Smooth muscle cell (in vitro differentiated cells): ENCODE results near the gene SULT1B1. TPM values are rescaled to one million over a fixed set of nuclear protein-coding genes. Genes with fewer than 3 reads are reported as not detected.

Source experiments
- DNase-seq: peaks from one replicate; lab custom pipeline; 2025; ENCODE audit not compliant: unreplicated experiment; lab: John Stamatoyannopoulos, UW
- H2AFZ ChIP-seq: fragments of 200-600 bp; sonication (generic); 2 replicates; pipeline ENCODE4 v1.6.0; 2016; ENCODE audit warnings: antibody characterized with exemption, low read depth, mild to moderate bottlenecking
- H3F3A ChIP-seq: fragments of 200-600 bp; sonication (generic); 2 replicates; pipeline ENCODE4 v1.6.0; 2017; ENCODE audit warnings: antibody characterized with exemption, low read depth
- H3K27ac ChIP-seq: fragments of 200-600 bp; sonication (generic); 2 replicates; pipeline ENCODE4 v1.5.1; 2016; ENCODE audit warnings: low read depth, mild to moderate bottlenecking
- H3K27me3 ChIP-seq: fragments of 200-600 bp; sonication (generic); 2 replicates; pipeline ENCODE4 v1.6.1; 2016; ENCODE audit warnings: low read depth, mild to moderate bottlenecking
- H3K36me3 ChIP-seq: fragments of 200-600 bp; sonication (generic); 2 replicates; pipeline ENCODE4 v1.5.1; 2016; ENCODE audit warnings: low read depth
- H3K4me1 ChIP-seq: fragments of 200-600 bp; sonication (generic); 2 replicates; pipeline ENCODE4 v1.5.1; 2016; ENCODE audit warnings: low read depth
- H3K4me2 ChIP-seq: fragments of 200-600 bp; sonication (generic); 2 replicates; pipeline ENCODE4 v1.6.0; 2016; ENCODE audit warnings: mild to moderate bottlenecking
- H3K4me3 ChIP-seq: fragments of 200-600 bp; sonication (generic); 2 replicates; pipeline ENCODE4 v1.5.1; 2016; ENCODE audit warnings: mild to moderate bottlenecking
- H3K79me2 ChIP-seq: fragments of 200-600 bp; sonication (generic); 2 replicates; pipeline ENCODE4 v1.6.0; 2016; ENCODE audit warnings: low read depth, mild to moderate bottlenecking
- H3K9ac ChIP-seq: fragments of 200-600 bp; sonication (generic); 2 replicates; pipeline ENCODE4 v1.6.0; 2016; ENCODE audit warnings: low read depth
- H3K9me3 ChIP-seq: fragments of 200-600 bp; sonication (generic); replicated peaks from 2 replicates; pipeline ENCODE4 v1.5.1; 2016; ENCODE audit warnings: low read depth
- H4K20me1 ChIP-seq: fragments of 200-600 bp; sonication (generic); 2 replicates; pipeline ENCODE4 v1.6.0; 2016; ENCODE audit warnings: low read depth
- WGBS: methylation state at CpG from one replicate; pipeline ENCODE4 v1.1.7; 2016; ENCODE audit warnings: low lambda C conversion rate; 5-methylcytosine and 5-hydroxymethylcytosine counted together
- polyA plus RNA-seq: library from polyadenylated mRNA; unstranded; fragments of >200 nt; fragmentation: Nextera tagmentation; extraction: Ambion mirVana; gene quantifications from 2 replicates; pipeline ENCODE4 v1.2.1, GENCODE V29; 2016
- total RNA-seq: library from RNA; depleted of rRNA; stranded (reverse); fragments of >200 nt; gene quantifications from 2 replicates; pipeline ENCODE4 v1.2.3, GENCODE V29; 2014
- TF ChIP-seq, protein P1 (sequence below): fragments of 200-600 bp; sonication (generic); IDR thresholded peaks from 2 replicates; pipeline ENCODE4 v1.5.1; 2017; ENCODE audit warnings: borderline replicate concordance, mild to moderate bottlenecking, antibody characterized with exemption; ENCODE audit not compliant: insufficient read depth, poor library complexity, severe bottlenecking

Gene SULT1B1
- total and polyA plus RNA-seq, 2 experiments from 2014 or later: not detected

DNA sequence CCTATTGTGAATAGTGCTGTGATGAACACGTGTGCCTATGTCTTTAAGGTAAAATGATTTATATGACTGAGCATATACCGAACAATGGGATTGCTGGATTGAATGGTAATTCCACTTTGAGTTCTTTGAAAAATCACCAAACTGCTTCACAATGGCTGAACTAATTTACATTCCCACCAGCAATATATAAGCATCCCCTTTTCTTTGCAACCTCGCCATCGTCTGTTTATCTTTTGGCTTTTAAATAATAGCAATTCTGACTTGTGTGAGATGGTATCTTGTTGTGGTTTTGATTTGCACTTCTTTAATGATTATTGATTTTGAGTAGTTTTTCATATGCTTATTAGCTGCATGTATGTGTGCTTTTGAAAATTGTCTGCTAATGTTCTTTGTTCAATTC lies 75.6 kb downstream of the SULT1B1 start:
- H3K79me2 ChIP-seq: no peaks in the 10 kb centered on the region
- no peak for DNase-seq
- H3K9ac ChIP-seq: no peak overlapping the region
- no peaks in the 10 kb centered on the region for H3K9me3 ChIP-seq
- TF ChIP-seq, protein P1, sequence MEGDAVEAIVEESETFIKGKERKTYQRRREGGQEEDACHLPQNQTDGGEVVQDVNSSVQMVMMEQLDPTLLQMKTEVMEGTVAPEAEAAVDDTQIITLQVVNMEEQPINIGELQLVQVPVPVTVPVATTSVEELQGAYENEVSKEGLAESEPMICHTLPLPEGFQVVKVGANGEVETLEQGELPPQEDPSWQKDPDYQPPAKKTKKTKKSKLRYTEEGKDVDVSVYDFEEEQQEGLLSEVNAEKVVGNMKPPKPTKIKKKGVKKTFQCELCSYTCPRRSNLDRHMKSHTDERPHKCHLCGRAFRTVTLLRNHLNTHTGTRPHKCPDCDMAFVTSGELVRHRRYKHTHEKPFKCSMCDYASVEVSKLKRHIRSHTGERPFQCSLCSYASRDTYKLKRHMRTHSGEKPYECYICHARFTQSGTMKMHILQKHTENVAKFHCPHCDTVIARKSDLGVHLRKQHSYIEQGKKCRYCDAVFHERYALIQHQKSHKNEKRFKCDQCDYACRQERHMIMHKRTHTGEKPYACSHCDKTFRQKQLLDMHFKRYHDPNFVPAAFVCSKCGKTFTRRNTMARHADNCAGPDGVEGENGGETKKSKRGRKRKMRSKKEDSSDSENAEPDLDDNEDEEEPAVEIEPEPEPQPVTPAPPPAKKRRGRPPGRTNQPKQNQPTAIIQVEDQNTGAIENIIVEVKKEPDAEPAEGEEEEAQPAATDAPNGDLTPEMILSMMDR: no peak
- no peak overlapping the region for H2AFZ ChIP-seq
- no peaks in the 10 kb centered on the region for H4K20me1 ChIP-seq
- no peak overlapping the region for H3K4me3 ChIP-seq
- H3F3A ChIP-seq: no peaks in the 10 kb centered on the region
- 62% methylated on average over 4 of the region's 4 CpGs for WGBS
- no peaks in the 10 kb centered on the region for H3K4me1 ChIP-seq
- no peaks in the 10 kb centered on the region for H3K36me3 ChIP-seq
- H3K27ac ChIP-seq: no peak overlapping the region
- no peak overlapping the region for H3K4me2 ChIP-seq
- no peaks in the 10 kb centered on the region for H3K27me3 ChIP-seq

Other genes starting within 250 kb of the SULT1B1 start
- not detected in 2 replicates for gene UGT2A2, start 121.0 kb downstream of the SULT1B1 start, total RNA-seq
- gene UGT2A2, start 121.0 kb downstream of the SULT1B1 start, polyA plus RNA-seq: not detected in 2 replicates
- not detected in 2 replicates for gene UGT2A1, start 107.4 kb downstream of the SULT1B1 start, total RNA-seq
- gene UGT2A1, start 107.4 kb downstream of the SULT1B1 start, polyA plus RNA-seq: not detected in 2 replicates
- gene SULT1E1, start 99.5 kb upstream of the SULT1B1 start, total RNA-seq: not detected in 2 replicates
- gene SULT1E1, start 99.5 kb upstream of the SULT1B1 start, polyA plus RNA-seq: not detected in 2 replicates
- gene CSN1S1, start 170.4 kb upstream of the SULT1B1 start, total RNA-seq: not detected in 2 replicates
- gene CSN1S1, start 170.4 kb upstream of the SULT1B1 start, polyA plus RNA-seq: not detected in 2 replicates
- not detected in 2 replicates for gene CSN2, start 205.1 kb upstream of the SULT1B1 start, total RNA-seq
- not detected in 2 replicates for gene CSN2, start 205.1 kb upstream of the SULT1B1 start, polyA plus RNA-seq
- not detected in 2 replicates for gene STATH, start 235.3 kb upstream of the SULT1B1 start, total RNA-seq
- not detected in 2 replicates for gene STATH, start 235.3 kb upstream of the SULT1B1 start, polyA plus RNA-seq